Endothelial cell of umbilical vein (primary cell): ENCODE results near the gene OPA3. TPM values are rescaled to one million over a fixed set of nuclear protein-coding genes. Genes with fewer than 3 reads are reported as not detected.

Experiments
- BruUV-seq: library from RNA; stranded (reverse); fragments of 400-500 nt; replicated peaks from 2 replicates; lab custom pipeline; 2021; lab: Mats Ljungman, UMichigan
- CTCF ChIA-PET: fragments of 300-600, 350-600 bp; sonication (Branson Sonifier 250); formaldehyde crosslinking; loops from one replicate; lab custom pipeline; 2021; ENCODE audit warnings: antibody characterized with exemption, inconsistent platforms; lab: Charles Lee
- POLR2A ChIA-PET: fragments of 300-600, 350-600 bp; sonication (Branson Sonifier 250); formaldehyde crosslinking; loops from one replicate; lab custom pipeline; 2021; ENCODE audit warnings: antibody characterized with exemption, inconsistent platforms; lab: Charles Lee
- DNase-seq: peaks from one replicate; pipeline ENCODE4 v3.0.0-alpha.2; 2011; ENCODE audit warnings: low read depth, low spot score
- FAIRE-seq: peaks from 2 replicates; lab custom pipeline; 2011; peaks lifted over from hg19 to GRCh38; lab: Jason Lieb, UNC
- H2AFZ ChIP-seq: 2 replicates; pipeline ENCODE4 v1.6.0; 2012; ENCODE audit warnings: low read depth, low read length, control low read depth, inconsistent platforms
- H3K27ac ChIP-seq: 2 replicates; pipeline ENCODE4 v1.5.1; 2011; ENCODE audit warnings: low read depth, mild to moderate bottlenecking, control low read depth, low read length, moderate library complexity; ENCODE audit not compliant: insufficient read depth
- H3K27me3 ChIP-seq, 2 experiments: 2 replicates each; pipeline versions ENCODE4 v1.6.0 to v1.6.1; 2011; ENCODE audit warnings: low read length in 2 of 2, mixed read lengths in 1 of 2; ENCODE audit not compliant: control insufficient read depth in 2 of 2, insufficient read depth in 2 of 2
- H3K36me3 ChIP-seq, 2 experiments: 2 replicates in 1 of 2; 3 replicates in 1 of 2; pipeline ENCODE4 v1.5.1; 2011; ENCODE audit warnings: low read length in 2 of 2, mild to moderate bottlenecking in 1 of 2, moderate library complexity in 1 of 2; ENCODE audit not compliant: control insufficient read depth in 2 of 2, insufficient read depth in 2 of 2; ENCODE audit errors: extremely low read depth in 1 of 2
- H3K4me1 ChIP-seq: 3 replicates; pipeline ENCODE4 v1.5.1; 2011; ENCODE audit warnings: mild to moderate bottlenecking, low read length; ENCODE audit not compliant: control insufficient read depth, insufficient read depth; ENCODE audit errors: extremely low read depth
- H3K4me2 ChIP-seq: 2 replicates; pipeline ENCODE4 v1.6.1; 2011; ENCODE audit warnings: low read length, control low read depth, mixed read lengths; ENCODE audit not compliant: insufficient read depth
- H3K4me3 ChIP-seq, 3 experiments: fragments of 200-600 bp in 1 of 3; sonication (generic), shearing (Covaris generic) in 1 of 3; replicated peaks in 1 of 3; 2 replicates each; pipeline ENCODE4 v1.5.1; 2011 to 2016; ENCODE audit warnings: control low read depth in 3 of 3, low read length in 3 of 3, mild to moderate bottlenecking in 2 of 3, inconsistent platforms in 1 of 3, low read depth in 1 of 3, moderate library complexity in 1 of 3; ENCODE audit not compliant: insufficient read depth in 1 of 3
- H3K79me2 ChIP-seq: 2 replicates; pipeline ENCODE4 v1.6.0; 2012; ENCODE audit warnings: low read length, inconsistent platforms; ENCODE audit not compliant: control insufficient read depth, insufficient read depth
- H3K9ac ChIP-seq: replicated peaks from 2 replicates; pipeline ENCODE3; 2011; ENCODE audit warnings: low read length, control low read depth; ENCODE audit not compliant: insufficient read depth; ENCODE audit errors: extremely low read depth
- H3K9me1 ChIP-seq: replicated peaks from 3 replicates; pipeline ENCODE4 v1.6.0; 2011; ENCODE audit warnings: mild to moderate bottlenecking, low read length; ENCODE audit not compliant: control insufficient read depth, insufficient read depth; ENCODE audit errors: extremely low read depth
- H3K9me3 ChIP-seq: replicated peaks from 2 replicates; pipeline ENCODE4 v1.5.1; 2012; ENCODE audit warnings: low read length, inconsistent platforms; ENCODE audit not compliant: control insufficient read depth, insufficient read depth
- H4K20me1 ChIP-seq: replicated peaks from 2 replicates; pipeline ENCODE3; 2011; ENCODE audit warnings: mild to moderate bottlenecking, low read length; ENCODE audit not compliant: control insufficient read depth, insufficient read depth; ENCODE audit errors: extremely low read depth
- CTCF ChIP-seq, 2 donors: IDR thresholded peaks; 1 replicate in 1 of 2; 2 replicates in 1 of 2; pipeline ENCODE4 v1.5.1; 2011; ENCODE audit warnings: low read length in 2 of 2, mild to moderate bottlenecking in 2 of 2, moderate library complexity in 2 of 2, control low read depth in 1 of 2, inconsistent platforms in 1 of 2, low read depth in 1 of 2; ENCODE audit not compliant: insufficient read depth in 1 of 2; ENCODE audit errors: extremely low read depth in 1 of 2
- EZH2 ChIP-seq: IDR thresholded peaks from 2 replicates; pipeline ENCODE4 v1.6.1; 2012; ENCODE audit warnings: borderline replicate concordance, low read depth, mild to moderate bottlenecking, moderate library complexity, low read length, inconsistent platforms; ENCODE audit not compliant: severe bottlenecking
- FOS ChIP-seq: IDR thresholded peaks from 2 replicates; pipeline ENCODE4 v1.6.1; 2011; ENCODE audit warnings: mild to moderate bottlenecking, low read length, moderate library complexity, borderline replicate concordance; ENCODE audit not compliant: insufficient read depth
- GATA2 ChIP-seq: IDR thresholded peaks from 2 replicates; pipeline ENCODE4 v1.7.0; 2011; ENCODE audit warnings: low read depth, mild to moderate bottlenecking, moderate library complexity, mixed read lengths, low read length; ENCODE audit not compliant: insufficient read length, insufficient read depth
- MAX ChIP-seq: IDR thresholded peaks from 2 replicates; pipeline ENCODE4 v1.6.1; 2011; ENCODE audit not compliant: insufficient read depth, insufficient read length
- MYC ChIP-seq: IDR thresholded peaks from one replicate; pipeline ENCODE4 v1.6.1; 2011; ENCODE audit warnings: mild to moderate bottlenecking, low read depth, low read length
- POLR2A ChIP-seq: IDR thresholded peaks from 2 replicates; pipeline ENCODE4 v1.6.1; 2012; ENCODE audit warnings: low read depth, mild to moderate bottlenecking, control low read depth, low read length
- POLR2AphosphoS5 ChIP-seq: IDR thresholded peaks from 2 replicates; pipeline ENCODE4 v1.6.1; 2012; ENCODE audit warnings: low read depth, mild to moderate bottlenecking, control low read depth, low read length, moderate library complexity; ENCODE audit not compliant: insufficient read depth
- dilution Hi-C: fragments of 300-500 bp; cut with MboI; formaldehyde crosslinking; loops from one replicate; pipeline ENCODE4 v1.15.0; 2019; ENCODE audit warnings: low sequenced_read_pairs; ENCODE audit not compliant: extremely low pct_ligation_motif_present
- intact Hi-C: fragments of 100-400 bp; cut with micrococcal nuclease; formaldehyde crosslinking; loops from one replicate; pipeline ENCODE4 v1.10.0; 2022
- polyA plus RNA-seq, 4 experiments: library from polyadenylated mRNA; depleted of rRNA in 3 of 4; stranded (reverse) in 3 of 4; unstranded in 1 of 4; fragments of >200 nt; gene quantifications; 2 replicates each; pipeline versions ENCODE4 v1.2.1 to v1.2.3, GENCODE V29; 2011 to 2012; ENCODE audit warnings: missing spikeins in 1 of 4
- total RNA-seq: library from RNA; stranded (reverse); gene quantifications from 2 replicates; pipeline ENCODE4 v1.2.3, GENCODE V29; 2021

The OPA3 gene
- total and polyA plus RNA-seq, 2 donors (not counting 3 experiments of a cell fraction or from before 2014, with no cell fraction given): 15.4 to 16.0 TPM

- Histone ChIP-seq H3K4me1 (peaks cover 19% of the 10 kb centered on the region), H2AFZ (no peak overlapping the region), H3K27me3 (no peaks in the 10 kb centered on the region), H3K4me3 (no peak overlapping the region), H3K9ac (no peak overlapping the region), H3K9me3 (no peaks in the 10 kb centered on the region), H3K27ac (no peak overlapping the region), H3K9me1 (no peaks in the 10 kb centered on the region), H3K79me2 (peaks cover 31% of the 10 kb centered on the region), H4K20me1 (no peaks in the 10 kb centered on the region), H3K4me2 (no peak overlapping the region), H3K36me3 (peaks cover 2 to 3% of the 10 kb centered on the region in 2 experiments)
- DNase-seq (no peak), FAIRE-seq (no peak)
- TF ChIP-seq MAX: no peak
- no peak for TF ChIP-seq FOS
- TF ChIP-seq POLR2AphosphoS5: no peak
- BruUV-seq: no TSS peak
- CTCF ChIA-PET: interaction anchor here (0.5 to 2.3 kb wide), 6 partner anchors 9 to 118 kb away, joined by 3 to 41 read pairs (median 4); partner anchors contain the start of gene QPCTL
- intact Hi-C loops: loop anchor here (5.0 kb wide), 1 partner anchor 102 kb away; the partner anchor contains the start of genes QPCTL and SNRPD2
- dilution Hi-C loops: no loop called here
- POLR2A ChIA-PET: no interaction called here
Measured at GRCh38 chr19:45590300-45591003, 5.8 kb upstream of the OPA3 start.

DNA sequence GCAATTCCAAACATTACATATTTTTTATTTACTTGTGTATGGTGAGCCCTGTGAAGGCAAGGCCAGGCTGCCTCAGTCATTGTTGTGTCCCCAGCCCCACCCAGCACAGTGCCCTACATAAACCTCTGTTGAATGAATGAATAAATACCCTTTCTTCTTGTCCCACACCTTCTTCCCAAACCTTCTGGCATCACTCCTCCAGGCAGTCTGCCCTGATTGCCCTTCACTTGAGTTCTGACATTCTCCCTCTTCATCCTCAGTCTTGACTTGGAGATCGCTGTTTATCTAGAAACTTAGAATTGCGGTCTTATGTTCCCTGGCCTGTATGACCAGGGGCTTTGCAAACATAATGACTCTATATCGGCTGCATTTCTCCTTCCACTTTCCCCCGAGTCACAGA, 5.2 kb upstream of the OPA3 start:
- DNase-seq (no peak), FAIRE-seq (no peak)
- H3K9me3 ChIP-seq: no peaks in the 10 kb centered on the region
- H3K27me3 ChIP-seq: no peaks in the 10 kb centered on the region
- POLR2A ChIA-PET: no interaction called here
- BruUV-seq: no TSS peak
- no peak overlapping the region for H3K4me2 ChIP-seq
- dilution Hi-C loops: no loop called here
- H3K4me1 ChIP-seq: peaks cover 24% of the 10 kb centered on the region
- TF ChIP-seq MYC (no peak), EZH2 (no peak), POLR2AphosphoS5 (no peak), FOS (no peak), POLR2A (no peak), CTCF (IDR thresholded peaks at IDR 0.05; ENCODE audit: extremely low read depth in 1 of 2, insufficient read depth in 1 of 2, low read depth in 1 of 2, low read length in 2 of 2) (no peak), MAX (no peak), GATA2 (no peak)
- no peak overlapping the region for H2AFZ ChIP-seq
- CTCF ChIA-PET: interaction anchor here (1.0 to 2.9 kb wide), 2 partner anchors 41 to 52 kb away, joined by 3 to 41 read pairs (median 16); no protein-coding TSS in a partner anchor
- intact Hi-C loops: loop anchor here (5.0 kb wide), 1 partner anchor 103 kb away; the partner anchor contains the start of genes QPCTL and SNRPD2
- no peak overlapping the region for H3K27ac ChIP-seq
- H3K79me2 ChIP-seq: peaks cover 27% of the 10 kb centered on the region
- H3K4me3 ChIP-seq: no peak overlapping the region
- no peaks in the 10 kb centered on the region for H3K9me1 ChIP-seq
- H3K36me3 ChIP-seq: peaks cover 2 to 3% of the 10 kb centered on the region in 2 experiments
- no peak overlapping the region for H3K9ac ChIP-seq
- no peaks in the 10 kb centered on the region for H4K20me1 ChIP-seq
